Activated T-cell treated with anti-CD3 and anti-CD28 coated beads for 24 hours (primary cell): ENCODE results near the gene SLC22A23.

Experiments
- DNase-seq: peaks from one replicate; pipeline ENCODE4 v3.0.0-alpha.2; 2020; ENCODE audit warnings: low read depth

Gene SLC22A23

DNA sequence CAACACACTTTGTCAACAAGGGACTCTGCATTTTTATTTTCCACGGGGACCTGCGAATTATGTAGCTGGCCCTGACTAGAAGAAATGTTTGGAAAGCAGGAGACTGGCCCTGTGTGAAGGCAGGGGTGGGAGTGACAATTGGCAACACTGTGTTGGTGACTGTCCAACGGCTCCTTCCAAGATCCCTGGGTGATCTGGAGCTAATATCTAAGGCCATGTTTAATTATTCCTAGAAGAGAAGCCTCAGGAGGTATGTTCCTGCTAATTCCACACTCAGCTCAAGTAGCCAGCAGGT is 13.7 kb downstream of the SLC22A23 start:
- no peak for DNase-seq

GRCh38 chr6:3442431-3443220 is 14.2 kb downstream of the SLC22A23 start:
- no peak for DNase-seq

GRCh38 chr6:3440911-3441310 is 15.9 kb downstream of the SLC22A23 start:
- DNase-seq, result no peak

DNA sequence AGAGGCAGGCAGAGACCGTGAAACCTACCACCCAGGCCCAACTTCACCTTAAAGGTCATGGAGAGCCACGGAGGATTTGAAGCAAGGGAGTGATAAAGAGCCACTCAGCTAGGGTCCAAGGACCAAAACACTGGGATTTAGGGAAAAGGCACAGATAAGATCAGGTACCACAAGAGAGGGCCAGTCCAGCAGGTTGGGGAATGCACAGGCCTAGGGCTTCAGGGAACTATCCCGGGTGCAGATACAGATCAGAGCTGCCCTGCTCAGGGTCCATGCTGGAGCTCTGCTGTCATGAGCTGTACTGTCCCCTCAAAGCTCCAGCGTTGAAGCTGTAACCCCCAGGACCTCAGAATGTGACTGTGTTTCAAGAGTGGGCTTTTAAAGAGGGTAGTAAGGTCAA is 16.9 kb downstream of the SLC22A23 start:
- no peak for DNase-seq

GRCh38 chr6:3438190-3439167 is 18.4 kb downstream of the SLC22A23 start:
- DNase-seq, result no peak

GRCh38 chr6:3433005-3433404 is 23.8 kb downstream of the SLC22A23 start:
- no peak for DNase-seq

GRCh38 chr6:3432416-3432815 is 24.4 kb downstream of the SLC22A23 start:
- no peak for DNase-seq

GRCh38 chr6:3431994-3432393 is 24.9 kb downstream of the SLC22A23 start:
- no peak for DNase-seq

DNA sequence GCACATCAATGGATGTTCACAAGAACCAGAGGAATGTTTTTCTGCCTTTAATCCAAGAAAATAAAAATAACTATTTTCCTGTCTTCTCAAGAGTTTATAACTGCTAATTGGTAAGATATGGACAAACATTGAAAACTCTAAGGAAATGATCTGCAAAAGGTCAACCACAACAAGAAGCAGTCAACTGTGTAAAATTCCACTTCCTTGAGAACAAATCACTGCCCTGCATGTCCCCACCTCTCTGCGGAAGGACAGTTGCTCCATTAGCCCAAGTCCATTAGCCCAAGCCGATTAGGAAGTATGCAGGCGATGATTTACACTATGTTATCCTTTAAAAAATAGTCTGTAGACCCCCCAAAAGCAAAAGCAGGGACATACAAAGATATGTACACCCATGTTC is 27.6 kb downstream of the SLC22A23 start:
- no peak for DNase-seq

DNA sequence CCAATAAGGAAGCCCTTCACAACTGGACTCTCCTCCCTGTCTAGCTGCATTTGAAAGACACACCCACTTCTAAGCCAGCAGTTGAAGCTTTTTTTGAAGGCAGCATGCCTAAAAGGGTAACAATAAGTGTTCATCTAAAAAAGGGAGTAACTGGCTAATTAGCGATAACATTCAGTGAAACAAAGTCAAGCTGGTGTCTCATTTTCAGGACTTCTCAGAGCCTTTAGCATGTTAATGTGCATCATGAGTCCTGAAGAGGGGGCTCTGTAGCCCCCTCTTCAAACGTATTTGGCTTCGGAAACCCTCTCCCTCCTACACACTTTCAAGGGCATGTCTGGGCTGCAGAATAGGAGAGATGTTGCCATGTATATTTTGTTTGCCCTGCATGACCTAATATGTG is 28.1 kb downstream of the SLC22A23 start:
- DNase-seq, result no peak

- no peak for DNase-seq
Observed at GRCh38 chr6:3428247-3428646, 28.6 kb downstream of the SLC22A23 start.

- DNase-seq, result no peak
Observed at GRCh38 chr6:3427687-3428085, 29.2 kb downstream of the SLC22A23 start.

- no peak for DNase-seq
Observed at GRCh38 chr6:3426927-3427686, 29.7 kb downstream of the SLC22A23 start.

DNA sequence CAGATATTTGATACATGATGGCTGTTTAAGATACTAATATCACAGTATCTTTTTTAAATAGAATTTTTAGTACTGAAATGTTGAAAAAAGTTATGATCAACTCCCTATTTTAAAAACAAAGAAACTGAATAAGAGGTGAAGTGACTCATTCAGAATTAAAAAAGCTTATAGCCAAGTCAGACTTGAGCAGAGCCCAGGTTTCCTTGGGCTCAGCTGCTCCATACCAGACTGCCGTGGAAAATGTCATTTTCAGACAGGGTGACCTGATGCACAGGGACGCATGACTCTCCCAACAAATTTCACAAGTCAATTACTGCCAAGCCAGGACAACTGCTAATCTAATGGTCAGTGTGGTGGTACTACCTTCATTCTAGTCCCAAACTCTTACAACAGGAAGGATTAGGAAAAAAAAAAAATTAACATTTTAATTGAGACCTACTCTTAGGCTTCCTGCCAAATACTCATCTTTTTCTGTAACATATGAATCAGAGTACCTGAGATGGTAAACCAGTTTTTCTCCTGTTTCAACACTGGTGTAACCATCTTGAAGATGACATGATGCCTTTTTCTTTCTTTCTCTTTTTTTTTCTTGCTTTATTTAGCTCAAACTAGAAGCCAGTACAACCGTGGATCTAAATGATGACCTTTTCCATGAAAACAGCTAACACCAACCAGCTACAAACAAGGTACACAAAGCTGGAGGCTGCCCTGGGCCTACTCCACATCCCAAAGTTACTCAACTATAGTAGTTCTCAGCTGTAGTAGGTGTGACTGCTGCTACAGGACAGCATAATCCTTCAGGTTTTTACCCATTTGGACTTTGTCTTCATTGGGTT is 30.5 kb downstream of the SLC22A23 start:
- DNase-seq, result no peak

- no peak for DNase-seq
Observed at GRCh38 chr6:3425574-3425973, 31.3 kb downstream of the SLC22A23 start.

DNA sequence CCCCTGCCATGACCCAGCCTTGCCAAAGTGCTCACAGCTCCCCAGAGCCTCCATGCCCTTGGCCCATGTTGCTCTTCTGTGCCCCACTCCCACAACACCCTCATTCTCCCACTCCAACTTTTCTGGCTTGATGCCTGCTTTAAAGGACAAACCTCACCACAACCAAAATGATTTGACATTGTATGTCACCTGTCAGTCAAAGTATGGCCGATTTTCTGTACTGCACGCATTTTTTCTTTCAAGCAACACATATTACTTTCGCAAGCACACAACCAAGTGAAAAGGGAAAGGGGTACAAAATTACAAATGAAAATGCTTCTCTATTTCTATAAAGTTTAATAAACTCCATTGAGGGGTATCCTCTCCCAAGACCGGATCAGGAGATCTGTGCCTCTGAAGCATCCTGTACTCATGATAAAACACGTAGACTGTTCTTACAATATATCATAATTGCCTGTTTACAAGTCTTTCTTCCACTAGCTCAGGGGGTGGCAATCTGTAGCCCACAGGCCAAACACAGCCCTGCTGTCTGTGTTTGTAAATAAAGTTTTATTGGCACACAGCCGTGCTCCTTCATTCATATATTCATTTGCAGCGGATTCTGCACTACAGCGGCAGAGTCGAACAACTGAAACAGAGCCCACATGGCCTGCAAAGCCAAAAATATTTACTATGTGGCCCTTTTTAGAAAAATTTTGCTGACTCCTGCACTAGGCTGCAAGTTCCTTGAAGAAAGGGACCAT is 32.5 kb downstream of the SLC22A23 start:
- DNase-seq, result no peak

DNA sequence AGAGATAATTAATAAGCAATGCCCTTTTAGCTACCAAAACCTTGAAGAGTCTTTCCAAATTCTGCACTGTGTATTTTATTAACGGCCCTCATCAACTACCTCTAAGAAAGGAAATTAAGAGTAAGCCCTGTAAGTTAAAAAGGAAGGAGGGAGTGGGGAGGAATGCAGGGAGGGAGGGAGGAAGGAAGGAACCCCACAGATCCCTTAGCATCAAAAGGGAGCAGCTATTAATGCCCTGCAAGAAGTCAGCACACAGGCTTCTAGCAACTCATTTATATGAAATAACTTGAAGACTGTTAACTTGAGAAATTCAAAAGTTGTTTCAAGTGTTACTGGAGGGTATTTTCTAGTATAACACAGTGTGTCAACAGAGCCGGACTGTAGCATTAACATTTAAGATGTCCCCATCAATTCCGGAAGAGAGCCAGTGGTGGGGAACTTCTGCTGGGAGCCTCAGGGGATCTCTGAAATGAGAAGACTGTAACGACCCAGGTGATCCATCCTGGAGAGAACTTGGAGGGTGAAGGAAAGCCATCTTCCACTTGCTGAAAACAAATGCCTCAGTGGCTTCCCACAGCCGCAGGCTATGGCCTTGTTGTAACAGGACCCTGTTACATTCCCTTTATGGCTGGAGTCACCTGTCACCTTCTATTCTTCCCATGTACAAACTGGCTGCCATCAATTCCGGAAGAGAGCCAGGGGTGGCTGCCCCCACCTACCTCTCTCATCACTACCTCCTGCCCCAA is 33.2 kb downstream of the SLC22A23 start:
- DNase-seq, result no peak

- no peak for DNase-seq
Observed at GRCh38 chr6:3422435-3423070, 34.3 kb downstream of the SLC22A23 start.

DNA sequence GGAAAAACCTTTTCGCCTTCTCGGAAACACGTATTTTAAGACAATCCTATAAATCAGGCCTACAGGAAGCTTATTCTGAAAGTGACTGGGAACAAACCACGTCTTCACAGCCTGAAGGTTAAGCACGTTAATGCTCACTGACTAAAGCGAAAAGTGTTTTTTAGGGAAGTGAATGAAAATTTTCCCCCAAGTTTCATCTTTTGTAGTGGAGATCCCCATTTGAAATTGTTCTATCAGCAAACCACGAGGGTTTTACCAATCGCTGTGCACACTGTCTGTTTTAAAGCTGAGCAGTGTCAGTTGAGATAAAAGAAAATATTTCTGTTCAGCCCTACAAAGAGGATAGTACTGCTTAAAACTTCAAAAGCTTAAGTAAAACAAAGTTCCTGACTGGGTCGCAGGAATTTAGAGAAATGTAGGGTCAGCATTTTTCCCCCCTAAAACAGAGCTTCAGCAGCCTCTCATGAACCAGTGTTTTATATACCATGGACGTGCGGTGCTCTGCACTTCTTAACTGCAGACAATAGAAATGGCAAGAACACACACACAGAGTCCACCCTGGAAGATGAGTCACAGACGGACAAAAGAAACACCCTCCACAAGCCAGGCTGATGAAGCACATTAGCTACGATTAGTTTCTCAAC is 34.9 kb downstream of the SLC22A23 start:
- DNase-seq, result no peak
